HepG2 (cell line): ENCODE measurements around the gene PPM1G. TPM values are rescaled to one million over a fixed set of nuclear protein-coding genes. Genes with fewer than 3 reads are reported as not detected.

Source experiments
- AGO1 ChIP-seq: fragments of 200-400 bp; formaldehyde crosslinking; IDR thresholded peaks from 2 replicates; pipeline ENCODE4 v1.6.1; 2017; ENCODE audit warnings: mild to moderate bottlenecking, low read depth, low read length, moderate library complexity; ENCODE audit not compliant: poor library complexity, severe bottlenecking
- HNF4A ChIP-seq: sonication (generic); formaldehyde crosslinking; IDR thresholded peaks from 2 replicates; pipeline ENCODE4 v1.4.0; 2020; ENCODE audit warnings: missing genetic modification reagents
- ISL2 ChIP-seq: sonication (generic); formaldehyde crosslinking; IDR thresholded peaks from 2 replicates; pipeline ENCODE4 v1.5.0; 2020; ENCODE audit warnings: missing genetic modification reagents
- MAFK ChIP-seq, 2 experiments: IDR thresholded peaks in 1 of 2; conservative IDR thresholded peaks in 1 of 2; 2 replicates each; pipeline ENCODE4 v1.6.1; 2011; ENCODE audit warnings: improper control_type of control experiment in 2 of 2, low read length in 2 of 2
- MYC ChIP-seq: sonication (generic); formaldehyde crosslinking; IDR thresholded peaks from 2 replicates; pipeline ENCODE4 v1.9.0; 2021; ENCODE audit warnings: missing genetic modification reagents, borderline replicate concordance
- POLR2A ChIP-seq, 2 experiments: IDR thresholded peaks; 2 replicates each; pipeline ENCODE4 v1.6.1; 2011; ENCODE audit warnings: low read depth in 2 of 2, low read length in 2 of 2, mild to moderate bottlenecking in 1 of 2, moderate library complexity in 1 of 2; ENCODE audit not compliant: insufficient read depth in 1 of 2
- RFXANK ChIP-seq: IDR thresholded peaks from 2 replicates; pipeline ENCODE4 v1.6.1; 2016
- SRSF1 ChIP-seq: fragments of 200-400 bp; formaldehyde crosslinking; optimal IDR thresholded peaks from 2 replicates; pipeline ENCODE3; 2017; ENCODE audit warnings: mild to moderate bottlenecking, low read depth, low read length, moderate library complexity
- SUZ12 ChIP-seq: fragments of 150-350 bp; IDR thresholded peaks from 2 replicates; pipeline ENCODE4 v1.6.1; 2014; ENCODE audit warnings: low read depth, low read length
- THAP11 ChIP-seq: IDR thresholded peaks from 2 replicates; pipeline ENCODE4 v1.6.1; 2016; ENCODE audit warnings: missing biosample characterization, missing genetic modification reagents
- ZFP62 ChIP-seq: sonication (generic); formaldehyde crosslinking; IDR thresholded peaks from 2 replicates; pipeline ENCODE4 v1.4.0; 2020; ENCODE audit warnings: missing genetic modification reagents
- ZNF547 ChIP-seq: sonication (generic); formaldehyde crosslinking; IDR thresholded peaks from 2 replicates; pipeline ENCODE4 v1.5.1; 2020; ENCODE audit warnings: mild to moderate bottlenecking, missing genetic modification reagents
- ZNF672 ChIP-seq: sonication (generic); formaldehyde crosslinking; IDR thresholded peaks from 2 replicates; pipeline ENCODE4 v1.8.1; 2022; ENCODE audit warnings: missing genetic modification reagents
- ZNF737 ChIP-seq: sonication (generic); formaldehyde crosslinking; IDR thresholded peaks from 2 replicates; pipeline ENCODE4 v1.5.0; 2020; ENCODE audit warnings: missing genetic modification reagents, mild to moderate bottlenecking, borderline replicate concordance
- ZNF768 ChIP-seq: sonication (generic); formaldehyde crosslinking; IDR thresholded peaks from 2 replicates; pipeline ENCODE4 v1.4.0; 2020; ENCODE audit warnings: missing genetic modification reagents
- polyA plus RNA-seq, 8 experiments: library from polyadenylated mRNA; depleted of rRNA in 3 of 8; stranded (reverse) in 7 of 8; unstranded in 1 of 8; fragments of >200 nt; fragmentation: Illumina TruSeq in 4 of 8; extraction: Trizol in 4 of 8; gene quantifications; 2 replicates each; pipeline versions ENCODE4 v1.2.1 to v1.2.3, GENCODE V29; 2011 to 2016; ENCODE audit warnings: low read depth in 4 of 8, missing spikeins in 1 of 8, mixed read lengths in 1 of 8; ENCODE audit not compliant: insufficient read depth in 1 of 8
- total RNA-seq, 5 experiments: library from RNA; depleted of rRNA; stranded (reverse); fragments of >200 nt; fragmentation: Illumina TruSeq; extraction: Trizol; gene quantifications; 2 replicates each; pipeline ENCODE4 v1.2.3, GENCODE V29; 2016; ENCODE audit warnings: low read depth in 1 of 5
- TF ChIP-seq, protein P1 (sequence below): sonication (generic); formaldehyde crosslinking; IDR thresholded peaks from 2 replicates; pipeline ENCODE4 v1.5.0; 2020; ENCODE audit warnings: mild to moderate bottlenecking, missing genetic modification reagents, borderline replicate concordance
- TF ChIP-seq, protein P2 (sequence below): sonication (generic); formaldehyde crosslinking; IDR thresholded peaks from 2 replicates; pipeline ENCODE4 v1.8.0; 2022; ENCODE audit warnings: mild to moderate bottlenecking, missing genetic modification reagents, moderate library complexity
- TF ChIP-seq, protein P3 (sequence below): sonication (generic); formaldehyde crosslinking; IDR thresholded peaks from 2 replicates; pipeline ENCODE4 v1.4.0; 2020; ENCODE audit warnings: missing genetic modification reagents

PPM1G gene
- total and polyA plus RNA-seq, 2 of the 13 experiments (the other 11 are each of a cell fraction or from before 2014, with no cell fraction given): 58.2 to 213 TPM

DNA sequence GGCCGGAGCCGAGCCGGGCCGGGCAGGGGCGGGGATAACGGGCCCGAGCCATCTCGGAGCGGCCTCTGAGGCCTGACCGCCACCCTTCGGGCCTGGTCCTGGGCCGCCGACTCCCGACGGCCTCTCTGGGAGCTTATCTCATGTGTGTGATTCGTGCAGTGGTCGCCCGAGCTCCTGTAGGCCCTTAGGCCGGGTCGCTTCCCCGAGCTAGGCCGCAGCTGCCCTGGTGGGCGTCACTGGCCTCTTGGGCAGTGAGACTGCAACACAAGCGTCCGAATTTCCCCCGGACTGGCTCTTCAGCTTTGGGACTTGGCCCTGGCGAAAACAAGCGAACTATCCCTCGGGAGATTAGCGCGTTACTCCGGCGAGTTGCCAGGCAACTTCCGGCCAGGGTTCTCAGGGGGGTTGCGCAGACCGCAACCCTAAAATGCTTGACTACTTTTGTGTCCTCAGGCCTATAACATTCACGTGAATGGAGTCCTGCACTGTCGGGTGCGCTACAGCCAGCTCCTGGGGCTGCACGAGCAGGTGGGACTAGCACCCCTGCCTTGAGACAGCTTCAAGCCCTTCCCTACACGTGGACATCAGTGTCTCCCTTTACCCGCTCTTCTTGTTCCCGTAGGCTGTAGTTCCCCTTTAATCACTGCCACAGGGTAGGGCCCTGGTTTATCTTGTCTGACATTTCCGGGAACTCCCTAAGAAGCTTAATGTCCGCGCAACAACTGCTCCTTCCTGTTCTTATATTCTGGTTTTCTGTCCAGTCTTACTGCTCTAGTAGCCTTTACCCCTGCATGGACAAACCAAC lies 38.4 kb downstream of the PPM1G start (continued):
- TF ChIP-seq, protein P1, sequence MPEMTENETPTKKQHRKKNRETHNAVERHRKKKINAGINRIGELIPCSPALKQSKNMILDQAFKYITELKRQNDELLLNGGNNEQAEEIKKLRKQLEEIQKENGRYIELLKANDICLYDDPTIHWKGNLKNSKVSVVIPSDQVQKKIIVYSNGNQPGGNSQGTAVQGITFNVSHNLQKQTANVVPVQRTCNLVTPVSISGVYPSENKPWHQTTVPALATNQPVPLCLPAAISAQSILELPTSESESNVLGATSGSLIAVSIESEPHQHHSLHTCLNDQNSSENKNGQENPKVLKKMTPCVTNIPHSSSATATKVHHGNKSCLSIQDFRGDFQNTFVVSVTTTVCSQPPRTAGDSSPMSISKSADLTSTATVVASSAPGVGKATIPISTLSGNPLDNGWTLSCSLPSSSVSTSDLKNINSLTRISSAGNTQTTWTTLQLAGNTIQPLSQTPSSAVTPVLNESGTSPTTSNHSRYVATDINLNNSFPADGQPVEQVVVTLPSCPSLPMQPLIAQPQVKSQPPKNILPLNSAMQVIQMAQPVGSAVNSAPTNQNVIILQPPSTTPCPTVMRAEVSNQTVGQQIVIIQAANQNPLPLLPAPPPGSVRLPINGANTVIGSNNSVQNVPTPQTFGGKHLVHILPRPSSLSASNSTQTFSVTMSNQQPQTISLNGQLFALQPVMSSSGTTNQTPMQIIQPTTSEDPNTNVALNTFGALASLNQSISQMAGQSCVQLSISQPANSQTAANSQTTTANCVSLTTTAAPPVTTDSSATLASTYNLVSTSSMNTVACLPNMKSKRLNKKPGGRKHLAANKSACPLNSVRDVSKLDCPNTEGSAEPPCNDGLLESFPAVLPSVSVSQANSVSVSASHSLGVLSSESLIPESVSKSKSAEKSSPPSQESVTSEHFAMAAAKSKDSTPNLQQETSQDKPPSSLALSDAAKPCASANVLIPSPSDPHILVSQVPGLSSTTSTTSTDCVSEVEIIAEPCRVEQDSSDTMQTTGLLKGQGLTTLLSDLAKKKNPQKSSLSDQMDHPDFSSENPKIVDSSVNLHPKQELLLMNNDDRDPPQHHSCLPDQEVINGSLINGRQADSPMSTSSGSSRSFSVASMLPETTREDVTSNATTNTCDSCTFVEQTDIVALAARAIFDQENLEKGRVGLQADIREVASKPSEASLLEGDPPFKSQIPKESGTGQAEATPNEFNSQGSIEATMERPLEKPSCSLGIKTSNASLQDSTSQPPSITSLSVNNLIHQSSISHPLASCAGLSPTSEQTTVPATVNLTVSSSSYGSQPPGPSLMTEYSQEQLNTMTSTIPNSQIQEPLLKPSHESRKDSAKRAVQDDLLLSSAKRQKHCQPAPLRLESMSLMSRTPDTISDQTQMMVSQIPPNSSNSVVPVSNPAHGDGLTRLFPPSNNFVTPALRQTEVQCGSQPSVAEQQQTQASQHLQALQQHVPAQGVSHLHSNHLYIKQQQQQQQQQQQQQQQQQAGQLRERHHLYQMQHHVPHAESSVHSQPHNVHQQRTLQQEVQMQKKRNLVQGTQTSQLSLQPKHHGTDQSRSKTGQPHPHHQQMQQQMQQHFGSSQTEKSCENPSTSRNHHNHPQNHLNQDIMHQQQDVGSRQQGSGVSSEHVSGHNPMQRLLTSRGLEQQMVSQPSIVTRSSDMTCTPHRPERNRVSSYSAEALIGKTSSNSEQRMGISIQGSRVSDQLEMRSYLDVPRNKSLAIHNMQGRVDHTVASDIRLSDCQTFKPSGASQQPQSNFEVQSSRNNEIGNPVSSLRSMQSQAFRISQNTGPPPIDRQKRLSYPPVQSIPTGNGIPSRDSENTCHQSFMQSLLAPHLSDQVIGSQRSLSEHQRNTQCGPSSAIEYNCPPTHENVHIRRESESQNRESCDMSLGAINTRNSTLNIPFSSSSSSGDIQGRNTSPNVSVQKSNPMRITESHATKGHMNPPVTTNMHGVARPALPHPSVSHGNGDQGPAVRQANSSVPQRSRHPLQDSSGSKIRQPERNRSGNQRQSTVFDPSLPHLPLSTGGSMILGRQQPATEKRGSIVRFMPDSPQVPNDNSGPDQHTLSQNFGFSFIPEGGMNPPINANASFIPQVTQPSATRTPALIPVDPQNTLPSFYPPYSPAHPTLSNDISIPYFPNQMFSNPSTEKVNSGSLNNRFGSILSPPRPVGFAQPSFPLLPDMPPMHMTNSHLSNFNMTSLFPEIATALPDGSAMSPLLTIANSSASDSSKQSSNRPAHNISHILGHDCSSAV (CRISPR knock-in tag): no peak
- TF ChIP-seq SUZ12 (no peak), RFXANK (CRISPR knock-in tag) (no peak), MYC (no peak), SRSF1 (no peak), ZFP62 (CRISPR knock-in tag) (no peak), POLR2A (IDR thresholded peaks at IDR 0.05; ENCODE audit: insufficient read depth in 1 of 2, low read depth in 2 of 2, low read length in 2 of 2) (peak in 1 of 2 experiments; percentile 68; a peak in 1 of 4 replicates), ISL2 (no peak), ZNF737 (CRISPR knock-in tag) (no peak), HNF4A (no peak), ZNF672 (CRISPR knock-in tag) (no peak), AGO1 (no peak), ZNF768 (CRISPR knock-in tag) (peak; percentile 47; the same call in 1 of the 2 replicates), MAFK (conservative IDR thresholded peaks at IDR 0.05 in 1 of 2, IDR thresholded peaks at IDR 0.05 in 1 of 2; ENCODE audit: low read length in 2 of 2) (no peak), ZNF547 (peak; percentile 57; the same call in 1 of the 2 replicates), THAP11 (CRISPR knock-in tag) (no peak)
- TF ChIP-seq, protein P2, sequence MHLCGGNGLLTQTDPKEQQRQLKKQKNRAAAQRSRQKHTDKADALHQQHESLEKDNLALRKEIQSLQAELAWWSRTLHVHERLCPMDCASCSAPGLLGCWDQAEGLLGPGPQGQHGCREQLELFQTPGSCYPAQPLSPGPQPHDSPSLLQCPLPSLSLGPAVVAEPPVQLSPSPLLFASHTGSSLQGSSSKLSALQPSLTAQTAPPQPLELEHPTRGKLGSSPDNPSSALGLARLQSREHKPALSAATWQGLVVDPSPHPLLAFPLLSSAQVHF (CRISPR knock-in tag): peak; percentile 70; the same call in 1 of the 2 replicates
- TF ChIP-seq, protein P3, sequence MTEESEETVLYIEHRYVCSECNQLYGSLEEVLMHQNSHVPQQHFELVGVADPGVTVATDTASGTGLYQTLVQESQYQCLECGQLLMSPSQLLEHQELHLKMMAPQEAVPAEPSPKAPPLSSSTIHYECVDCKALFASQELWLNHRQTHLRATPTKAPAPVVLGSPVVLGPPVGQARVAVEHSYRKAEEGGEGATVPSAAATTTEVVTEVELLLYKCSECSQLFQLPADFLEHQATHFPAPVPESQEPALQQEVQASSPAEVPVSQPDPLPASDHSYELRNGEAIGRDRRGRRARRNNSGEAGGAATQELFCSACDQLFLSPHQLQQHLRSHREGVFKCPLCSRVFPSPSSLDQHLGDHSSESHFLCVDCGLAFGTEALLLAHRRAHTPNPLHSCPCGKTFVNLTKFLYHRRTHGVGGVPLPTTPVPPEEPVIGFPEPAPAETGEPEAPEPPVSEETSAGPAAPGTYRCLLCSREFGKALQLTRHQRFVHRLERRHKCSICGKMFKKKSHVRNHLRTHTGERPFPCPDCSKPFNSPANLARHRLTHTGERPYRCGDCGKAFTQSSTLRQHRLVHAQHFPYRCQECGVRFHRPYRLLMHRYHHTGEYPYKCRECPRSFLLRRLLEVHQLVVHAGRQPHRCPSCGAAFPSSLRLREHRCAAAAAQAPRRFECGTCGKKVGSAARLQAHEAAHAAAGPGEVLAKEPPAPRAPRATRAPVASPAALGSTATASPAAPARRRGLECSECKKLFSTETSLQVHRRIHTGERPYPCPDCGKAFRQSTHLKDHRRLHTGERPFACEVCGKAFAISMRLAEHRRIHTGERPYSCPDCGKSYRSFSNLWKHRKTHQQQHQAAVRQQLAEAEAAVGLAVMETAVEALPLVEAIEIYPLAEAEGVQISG (CRISPR knock-in tag): no peak
